H9 (cell line): ENCODE measurements around the gene MRPL27. TPM values are rescaled to one million over a fixed set of nuclear protein-coding genes. Genes with fewer than 3 reads are reported as not detected.

ENCODE experiments used
- DNase-seq: peaks from one replicate; pipeline ENCODE4 v3.0.0-alpha.2; 2017
- H2AFZ ChIP-seq: one replicate; pipeline ENCODE4 v1.6.1; 2013; ENCODE audit warnings: mild to moderate bottlenecking, low read length, control low read depth, moderate library complexity
- H2AK5ac ChIP-seq: 2 replicates; pipeline ENCODE4 v1.6.1; 2013; ENCODE audit warnings: low read length, control low read depth, mixed read lengths; ENCODE audit not compliant: insufficient read length
- H2BK120ac ChIP-seq: one replicate; pipeline ENCODE4 v1.6.1; 2013; ENCODE audit warnings: low read depth, mild to moderate bottlenecking, low read length, control low read depth, inconsistent platforms; ENCODE audit not compliant: poor library complexity, severe bottlenecking
- H2BK12ac ChIP-seq: 2 replicates; pipeline ENCODE4 v1.6.1; 2013; ENCODE audit warnings: low read length, control low read depth, mixed read lengths, low read depth; ENCODE audit not compliant: insufficient read length
- H2BK15ac ChIP-seq: 2 replicates; pipeline ENCODE4 v1.6.1; 2013; ENCODE audit warnings: low read depth, low read length, control low read depth
- H2BK20ac ChIP-seq: one replicate; pipeline ENCODE4 v1.6.1; 2013; ENCODE audit warnings: low read depth, mild to moderate bottlenecking, low read length, control low read depth, inconsistent platforms; ENCODE audit not compliant: poor library complexity, severe bottlenecking
- H2BK5ac ChIP-seq: 2 replicates; pipeline ENCODE4 v1.6.1; 2013; ENCODE audit warnings: low read length, control low read depth, mixed read lengths; ENCODE audit not compliant: insufficient read length
- H3K14ac ChIP-seq: 2 replicates; pipeline ENCODE4 v1.6.1; 2013; ENCODE audit warnings: low read length, control low read depth; ENCODE audit not compliant: insufficient read depth
- H3K18ac ChIP-seq: 2 replicates; pipeline ENCODE4 v1.6.1; 2013; ENCODE audit warnings: low read depth, mild to moderate bottlenecking, mixed read lengths, low read length, control low read depth; ENCODE audit not compliant: insufficient read length
- H3K23ac ChIP-seq: 2 replicates; pipeline ENCODE4 v1.6.1; 2013; ENCODE audit warnings: low read length, control low read depth, mixed read lengths, low read depth; ENCODE audit not compliant: insufficient read length
- H3K23me2 ChIP-seq: 2 replicates; pipeline ENCODE4 v1.6.1; 2013; ENCODE audit warnings: low read depth, mild to moderate bottlenecking, mixed read lengths, low read length, control low read depth; ENCODE audit not compliant: insufficient read length, poor library complexity, severe bottlenecking
- H3K27ac ChIP-seq: 2 replicates; pipeline ENCODE4 v1.5.1; 2013; ENCODE audit warnings: low read length, control low read depth, mixed read lengths, low read depth; ENCODE audit not compliant: insufficient read length
- H3K27me3 ChIP-seq: 2 replicates; pipeline ENCODE4 v1.6.1; 2013; ENCODE audit warnings: low read length, control low read depth, inconsistent platforms; ENCODE audit not compliant: insufficient read depth
- H3K4ac ChIP-seq: 2 replicates; pipeline ENCODE4 v1.6.1; 2013; ENCODE audit warnings: low read depth, mild to moderate bottlenecking, control low read depth, inconsistent platforms, low read length, moderate library complexity
- H3K4me1 ChIP-seq: 2 replicates; pipeline ENCODE4 v1.6.1; 2013; ENCODE audit warnings: low read length, control low read depth, inconsistent platforms; ENCODE audit not compliant: insufficient read depth
- H3K4me2 ChIP-seq: 2 replicates; pipeline ENCODE4 v1.6.1; 2013; ENCODE audit warnings: low read length, control low read depth, mixed read lengths; ENCODE audit not compliant: insufficient read length, insufficient read depth
- H3K56ac ChIP-seq: 2 replicates; pipeline ENCODE4 v1.6.1; 2013; ENCODE audit warnings: low read depth, mild to moderate bottlenecking, mixed read lengths, low read length, control low read depth; ENCODE audit not compliant: insufficient read length
- H3K79me1 ChIP-seq: 2 replicates; pipeline ENCODE4 v1.6.1; 2013; ENCODE audit warnings: low read depth, mild to moderate bottlenecking, moderate library complexity, low read length, control low read depth, inconsistent platforms; ENCODE audit not compliant: insufficient read depth, poor library complexity, severe bottlenecking
- H3K79me2 ChIP-seq: 2 replicates; pipeline ENCODE4 v1.6.1; 2013; ENCODE audit warnings: low read length, control low read depth, inconsistent platforms; ENCODE audit not compliant: insufficient read depth
- H3K9ac ChIP-seq: 2 replicates; pipeline ENCODE4 v1.6.1; 2013; ENCODE audit warnings: low read length, control low read depth, mixed read lengths; ENCODE audit not compliant: insufficient read length; ENCODE audit errors: extremely low read depth
- H3K9me3 ChIP-seq: one replicate; pipeline ENCODE4 v1.6.1; 2013; ENCODE audit warnings: low read depth, low read length, inconsistent platforms; ENCODE audit not compliant: control insufficient read depth
- H3T11ph ChIP-seq: one replicate; pipeline ENCODE4 v1.6.1; 2013; ENCODE audit warnings: mild to moderate bottlenecking, low read length, control low read depth, inconsistent platforms
- H4K20me1 ChIP-seq: one replicate; pipeline ENCODE4 v1.6.1; 2013; ENCODE audit not compliant: control insufficient read depth, insufficient read length, insufficient read depth
- H4K5ac ChIP-seq: 2 replicates; pipeline ENCODE4 v1.6.1; 2013; ENCODE audit warnings: low read depth, mild to moderate bottlenecking, mixed read lengths, low read length, control low read depth; ENCODE audit not compliant: insufficient read length
- H4K8ac ChIP-seq: replicated peaks from 2 replicates; pipeline ENCODE4 v1.6.1; 2013; ENCODE audit warnings: low read length, control low read depth, mixed read lengths, low read depth; ENCODE audit not compliant: insufficient read length
- H4K91ac ChIP-seq: 2 replicates; pipeline ENCODE4 v1.6.1; 2013; ENCODE audit warnings: low read depth, mild to moderate bottlenecking, moderate library complexity, mixed read lengths, low read length, control low read depth; ENCODE audit not compliant: insufficient read length
- H3K27ac Mint-ChIP-seq, 3 experiments: 2 replicates in 2 of 3; 3 replicates in 1 of 3; pipeline ENCODE4 v1.8.0; 2020 to 2021; ENCODE audit warnings: mixed read lengths in 3 of 3, mild to moderate bottlenecking in 1 of 3, moderate library complexity in 1 of 3
- H3K27me3 Mint-ChIP-seq: 2 replicates; pipeline ENCODE4 v1.8.0; 2021; ENCODE audit warnings: low read depth, mild to moderate bottlenecking, moderate library complexity, mixed read lengths
- H3K36me3 Mint-ChIP-seq, 3 experiments: 2 replicates in 2 of 3; 3 replicates in 1 of 3; pipeline ENCODE4 v1.8.0; 2020 to 2021; ENCODE audit warnings: low read depth in 3 of 3, mixed read lengths in 3 of 3; ENCODE audit not compliant: insufficient read depth in 1 of 3
- H3K4me1 Mint-ChIP-seq, 2 experiments: 2 replicates each; pipeline ENCODE4 v1.8.0; 2020; ENCODE audit warnings: mixed read lengths in 2 of 2
- H3K4me3 Mint-ChIP-seq, 2 experiments: 2 replicates in 1 of 2; 3 replicates in 1 of 2; pipeline ENCODE4 v1.8.0; 2020 to 2021; ENCODE audit warnings: mild to moderate bottlenecking in 2 of 2, mixed read lengths in 2 of 2, moderate library complexity in 1 of 2
- H3K9me3 Mint-ChIP-seq, 2 experiments: 2 replicates in 1 of 2; 3 replicates in 1 of 2; pipeline ENCODE4 v1.8.0; 2020; ENCODE audit warnings: mild to moderate bottlenecking in 2 of 2, mixed read lengths in 2 of 2, moderate library complexity in 1 of 2
- CTCF ChIP-seq: fragments of 200-600 bp; sonication (generic); conservative IDR thresholded peaks from 3 replicates; pipeline ENCODE4 v1.8.0; 2021; ENCODE audit warnings: antibody characterized with exemption, mild to moderate bottlenecking
- WGBS: extraction: QIAGEN DNeasy Blood & Tissue Kit; methylation state at CpG from one replicate; pipeline ENCODE4 v1.1.7; 2013; ENCODE audit warnings: missing lambda C conversion rate, low lambda C conversion rate, mixed read lengths; ENCODE audit not compliant: insufficient read length; ENCODE audit errors: extremely low coverage; 5-methylcytosine and 5-hydroxymethylcytosine counted together
- total RNA-seq: library from RNA; stranded (reverse); gene quantifications from 2 replicates; pipeline ENCODE4 v1.2.1, GENCODE V29; 2021

Gene MRPL27
- total RNA-seq, 1 experiment from 2014 or later = 85.9 TPM

DNA sequence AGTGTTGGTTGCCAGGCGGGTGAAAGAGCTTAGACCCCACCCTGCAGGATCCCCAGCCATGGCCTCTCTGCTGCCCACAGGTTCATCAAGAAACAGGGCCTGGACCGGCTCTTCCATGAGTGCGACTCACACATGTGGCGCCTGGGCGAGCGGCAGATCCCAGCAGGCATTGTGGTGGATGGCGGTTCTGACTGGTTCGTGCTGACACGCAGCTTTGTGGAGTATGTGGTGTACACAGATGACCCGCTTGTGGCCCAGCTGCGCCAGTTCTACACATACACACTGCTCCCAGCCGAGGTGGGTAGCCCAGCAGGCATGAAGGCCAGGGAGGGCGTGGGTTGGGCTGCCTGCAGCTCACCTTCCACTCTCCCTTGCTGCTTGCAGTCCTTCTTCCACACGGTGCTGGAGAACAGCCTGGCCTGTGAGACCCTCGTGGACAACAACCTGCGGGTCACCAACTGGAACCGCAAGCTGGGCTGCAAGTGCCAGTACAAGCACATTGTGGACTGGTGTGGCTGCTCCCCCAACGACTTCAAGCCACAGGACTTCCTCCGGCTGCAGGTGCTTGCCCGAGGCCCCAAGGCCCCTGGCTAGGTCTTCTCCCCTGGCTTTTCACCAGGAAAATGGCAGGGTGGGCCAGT, 17.2 kb downstream of the MRPL27 start:
- no peak overlapping the region for H2BK20ac ChIP-seq
- H3K56ac ChIP-seq = no peak overlapping the region
- no peak overlapping the region for H4K5ac ChIP-seq
- no peak overlapping the region for H2BK12ac ChIP-seq
- no peaks in the 10 kb centered on the region; a peak in 1 of 4 replicates for H3K4me1 Mint-ChIP-seq
- H4K20me1 ChIP-seq = no peaks in the 10 kb centered on the region
- no peak overlapping the region for H2BK120ac ChIP-seq
- H3K79me2 ChIP-seq = no peaks in the 10 kb centered on the region
- no peak overlapping the region for H2AK5ac ChIP-seq
- H3K14ac ChIP-seq = no peak overlapping the region
- DNase-seq = no peak
- H3K4me3 Mint-ChIP-seq = no peak overlapping the region
- H3K18ac ChIP-seq = no peak overlapping the region
- H2BK15ac ChIP-seq = no peak overlapping the region
- H3K9me3 Mint-ChIP-seq = no peaks in the 10 kb centered on the region; a peak in 1 of 5 replicates
- H3K27me3 Mint-ChIP-seq = no peaks in the 10 kb centered on the region; the same call in 1 of the 2 replicates
- H3K4me2 ChIP-seq = no peak overlapping the region
- no peak overlapping the region for H2BK5ac ChIP-seq
- H3T11ph ChIP-seq = no peak overlapping the region
- no peak overlapping the region for H4K8ac ChIP-seq
- H3K27ac ChIP-seq = no peak overlapping the region
- H3K79me1 ChIP-seq = no peaks in the 10 kb centered on the region
- no peaks in the 10 kb centered on the region for H3K9me3 ChIP-seq
- H3K27ac Mint-ChIP-seq = no peak overlapping the region
- no peaks in the 10 kb centered on the region for H3K4me1 ChIP-seq
- H3K4ac ChIP-seq = no peak overlapping the region
- H3K23me2 ChIP-seq = no peaks in the 10 kb centered on the region
- no CpG with 5 or more reads among the region's 20 CpGs for WGBS
- no peak overlapping the region for H3K23ac ChIP-seq
- TF ChIP-seq CTCF = no peak
- H4K91ac ChIP-seq = no peak overlapping the region
- peaks cover 23 to 62% (median 59%) of the 10 kb centered on the region in 3 experiments; a peak in 6 of 7 replicates for H3K36me3 Mint-ChIP-seq
- H3K9ac ChIP-seq = no peak overlapping the region
- no peaks in the 10 kb centered on the region for H3K27me3 ChIP-seq
- H2AFZ ChIP-seq = no peak overlapping the region
